GM12874 (cell line): Measurements from ENCODE around the gene METTL3.

ENCODE experiments used
- CTCF ChIP-seq: IDR thresholded peaks from 2 replicates; pipeline ENCODE4 v1.5.1; 2011; ENCODE audit warnings: low read depth, mild to moderate bottlenecking, control low read depth, low read length, moderate library complexity; ENCODE audit not compliant: insufficient read depth

Gene METTL3

GRCh38 chr14:21510735-21511657, at the start of gene METTL3:
TSS of gene METTL3 (minus strand) at chr14:21511340. CDS start at chr14:21511223, 117 bp downstream.
- no peak for TF ChIP-seq CTCF

- TF ChIP-seq CTCF: no peak
Observed at GRCh38 chr14:21558703-21559170, 47.6 kb upstream of the METTL3 start.

GRCh38 chr14:21557084-21557901, 46.2 kb upstream of the METTL3 start:
- TF ChIP-seq CTCF: peak; percentile 39; the same call in 1 of the 2 replicates

- TF ChIP-seq CTCF: no peak
Observed at GRCh38 chr14:21556378-21557083, 45.4 kb upstream of the METTL3 start.

- no peak for TF ChIP-seq CTCF
Observed at GRCh38 chr14:21553266-21553665, 42.1 kb upstream of the METTL3 start.

GRCh38 chr14:21543963-21544362, 32.8 kb upstream of the METTL3 start:
- TF ChIP-seq CTCF: no peak
